HG03575 (cell line): ENCODE results near the gene ZSCAN10.
"Not testable (repeated sequence)": the region's sequence is repeated elsewhere in the genome, so short reads cannot be mapped to it uniquely, and the experiment has no call there.

Experiments
- ATAC-seq: cut with Tn5 transposase; IDR thresholded peaks from one replicate; pipeline ENCODE4 v1.9.1; 2021; ENCODE audit not compliant: unreplicated experiment, insufficient number of reproducible peaks, low FRiP score; ENCODE audit errors: extremely low read depth

The ZSCAN10 gene

GRCh38 chr16:3054965-3055733, 43.9 kb downstream of the ZSCAN10 start:
- ATAC-seq: no peak

DNA sequence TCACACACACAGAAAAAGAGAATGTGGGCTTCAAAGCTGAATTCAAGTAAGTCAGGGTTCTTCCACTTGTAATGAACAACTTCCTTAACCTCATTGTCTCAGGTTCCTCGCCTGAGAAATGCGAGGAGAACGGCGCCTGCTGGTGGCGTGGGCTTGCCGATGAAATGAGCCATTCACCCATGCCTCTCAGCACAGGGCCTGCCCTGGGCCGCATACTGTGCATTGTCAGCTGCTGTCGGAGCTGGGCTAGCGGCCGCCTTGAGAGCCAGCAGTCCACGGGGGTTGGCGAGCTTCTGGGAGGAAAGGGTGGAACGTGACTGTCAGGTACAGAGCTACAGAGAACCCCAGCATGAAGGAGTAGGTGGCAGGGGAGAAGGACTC, 45.8 kb downstream of the ZSCAN10 start:
- ATAC-seq: not testable (repeated sequence)

DNA sequence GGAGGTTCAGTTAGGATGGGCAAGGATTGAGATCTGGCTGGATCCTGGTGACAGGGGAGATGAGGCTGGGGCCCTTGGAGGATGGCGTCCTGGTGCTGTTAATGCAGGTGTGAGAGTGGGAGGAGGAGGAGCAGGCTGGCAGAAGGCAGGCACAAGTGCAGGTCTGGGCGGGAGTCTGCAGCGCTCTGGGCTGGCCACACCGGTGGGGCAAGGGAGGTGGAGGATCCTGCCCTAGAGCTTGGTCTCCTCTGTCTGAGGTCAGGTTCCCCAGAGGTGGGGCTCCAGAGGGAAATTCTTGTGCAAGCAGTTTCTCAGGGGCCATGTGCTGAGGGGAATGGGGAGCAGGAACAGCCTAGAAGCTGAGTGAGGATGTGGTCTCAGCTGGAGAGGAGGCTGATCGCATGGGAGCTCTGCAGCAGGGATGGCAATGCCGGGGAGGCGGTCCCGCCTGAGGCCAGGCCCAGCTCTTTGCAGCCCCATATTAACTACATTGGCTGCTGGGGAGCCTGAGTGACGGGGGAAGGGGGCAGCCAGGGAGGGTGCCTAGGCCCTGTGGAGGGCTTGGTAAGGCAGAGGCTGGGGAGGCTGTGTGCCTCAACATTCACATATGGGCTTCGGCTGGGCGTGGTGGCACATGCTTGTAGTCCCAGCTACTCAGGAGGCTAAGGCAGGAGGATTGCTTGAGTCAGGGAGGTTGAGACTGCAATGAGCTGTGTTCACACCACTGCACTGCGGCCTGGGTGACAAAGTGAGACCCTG, 46.3 kb downstream of the ZSCAN10 start:
- ATAC-seq: not testable (repeated sequence)

GRCh38 chr16:3051494-3051893, 47.6 kb downstream of the ZSCAN10 start:
- ATAC-seq: no peak

DNA sequence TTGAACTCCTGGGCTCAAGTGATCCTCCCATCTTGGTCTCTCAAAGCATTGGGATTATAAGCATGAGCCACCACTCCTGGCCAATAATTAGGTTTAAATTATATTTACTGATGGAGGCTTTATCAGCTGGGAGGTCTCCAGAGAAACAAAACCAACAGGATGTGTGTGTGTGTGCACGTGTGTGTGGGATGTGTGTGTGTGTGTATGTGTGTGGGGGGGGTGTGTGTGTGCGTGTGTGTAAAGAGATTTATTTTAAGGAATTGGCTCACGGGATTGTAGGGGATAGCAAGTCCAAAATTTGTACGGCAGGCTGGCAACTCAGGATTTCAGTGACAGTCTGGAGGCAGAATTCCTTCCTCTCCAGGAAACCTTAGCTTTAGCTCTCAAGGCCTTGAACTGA, 48.1 kb downstream of the ZSCAN10 start:
- ATAC-seq: no peak

- ATAC-seq: no peak
Measured at GRCh38 chr16:3050487-3050886, 48.6 kb downstream of the ZSCAN10 start.

DNA sequence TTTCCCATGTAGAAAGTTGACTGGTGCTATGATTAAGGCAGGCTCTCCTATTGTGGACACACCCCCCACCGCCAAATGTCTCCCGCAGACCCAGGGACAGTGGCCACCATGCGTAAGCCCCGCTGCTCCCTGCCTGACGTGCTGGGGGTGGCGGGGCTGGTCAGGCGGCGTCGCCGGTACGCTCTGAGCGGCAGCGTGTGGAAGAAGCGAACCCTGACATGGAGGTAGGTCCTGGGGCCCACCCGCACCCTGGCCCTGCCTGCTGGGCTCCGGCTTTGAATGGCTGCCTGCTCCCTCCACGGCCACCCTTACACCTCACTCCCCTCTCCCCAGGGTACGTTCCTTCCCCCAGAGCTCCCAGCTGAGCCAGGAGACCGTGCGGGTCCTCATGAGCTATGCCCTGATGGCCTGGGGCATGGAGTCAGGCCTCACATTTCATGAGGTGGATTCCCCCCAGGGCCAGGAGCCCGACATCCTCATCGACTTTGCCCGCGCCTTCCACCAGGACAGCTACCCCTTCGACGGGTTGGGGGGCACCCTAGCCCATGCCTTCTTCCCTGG, 49.1 kb downstream of the ZSCAN10 start:
- no peak for ATAC-seq

DNA sequence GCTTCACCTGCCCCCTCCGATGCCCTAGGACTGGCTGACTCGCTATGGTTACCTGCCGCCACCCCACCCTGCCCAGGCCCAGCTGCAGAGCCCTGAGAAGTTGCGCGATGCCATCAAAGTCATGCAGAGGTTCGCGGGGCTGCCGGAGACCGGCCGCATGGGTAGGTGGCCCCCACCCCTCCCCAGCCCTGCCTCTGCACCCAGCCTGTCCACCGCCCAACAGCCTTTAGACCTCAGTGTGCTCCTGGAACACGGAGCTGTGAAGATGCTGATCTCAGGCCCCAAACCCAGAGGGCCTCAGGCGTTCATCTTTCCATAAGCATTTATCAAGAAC, 51.7 kb downstream of the ZSCAN10 start:
- ATAC-seq: no peak

DNA sequence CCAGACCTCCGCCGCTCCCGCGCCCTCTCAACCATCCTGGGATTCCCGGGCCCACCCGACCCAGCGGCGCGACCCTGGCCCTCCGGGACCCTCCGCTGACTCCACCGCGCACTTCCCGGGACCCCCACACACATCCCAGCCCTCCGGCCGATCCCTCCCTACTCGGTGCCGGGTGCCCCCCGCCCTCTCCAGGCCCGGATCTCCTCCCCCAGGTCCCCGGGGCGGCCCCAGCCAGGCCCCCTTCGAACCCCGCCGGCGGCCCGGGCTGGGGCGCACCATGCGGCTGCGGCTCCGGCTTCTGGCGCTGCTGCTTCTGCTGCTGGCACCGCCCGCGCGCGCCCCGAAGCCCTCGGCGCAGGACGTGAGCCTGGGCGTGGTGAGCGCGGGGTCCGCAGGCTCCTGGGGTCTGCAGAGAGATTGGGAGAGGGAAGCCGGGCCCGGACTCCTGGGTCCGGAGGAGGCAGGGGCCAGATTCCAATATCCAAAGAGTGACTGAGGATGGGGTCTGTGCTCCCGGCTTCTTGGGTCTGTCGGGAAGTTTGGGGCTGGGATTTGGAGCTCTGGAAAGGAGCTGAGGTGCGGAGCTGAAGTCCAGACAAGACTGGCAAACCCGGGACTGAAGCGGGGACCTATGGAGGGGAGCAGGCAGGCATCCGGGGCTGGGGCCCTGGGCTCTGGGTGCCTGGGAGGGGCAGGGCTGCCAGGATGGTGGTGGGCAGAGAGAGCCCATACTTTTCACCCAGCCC, 52.3 kb downstream of the ZSCAN10 start:
- ATAC-seq: no peak

DNA sequence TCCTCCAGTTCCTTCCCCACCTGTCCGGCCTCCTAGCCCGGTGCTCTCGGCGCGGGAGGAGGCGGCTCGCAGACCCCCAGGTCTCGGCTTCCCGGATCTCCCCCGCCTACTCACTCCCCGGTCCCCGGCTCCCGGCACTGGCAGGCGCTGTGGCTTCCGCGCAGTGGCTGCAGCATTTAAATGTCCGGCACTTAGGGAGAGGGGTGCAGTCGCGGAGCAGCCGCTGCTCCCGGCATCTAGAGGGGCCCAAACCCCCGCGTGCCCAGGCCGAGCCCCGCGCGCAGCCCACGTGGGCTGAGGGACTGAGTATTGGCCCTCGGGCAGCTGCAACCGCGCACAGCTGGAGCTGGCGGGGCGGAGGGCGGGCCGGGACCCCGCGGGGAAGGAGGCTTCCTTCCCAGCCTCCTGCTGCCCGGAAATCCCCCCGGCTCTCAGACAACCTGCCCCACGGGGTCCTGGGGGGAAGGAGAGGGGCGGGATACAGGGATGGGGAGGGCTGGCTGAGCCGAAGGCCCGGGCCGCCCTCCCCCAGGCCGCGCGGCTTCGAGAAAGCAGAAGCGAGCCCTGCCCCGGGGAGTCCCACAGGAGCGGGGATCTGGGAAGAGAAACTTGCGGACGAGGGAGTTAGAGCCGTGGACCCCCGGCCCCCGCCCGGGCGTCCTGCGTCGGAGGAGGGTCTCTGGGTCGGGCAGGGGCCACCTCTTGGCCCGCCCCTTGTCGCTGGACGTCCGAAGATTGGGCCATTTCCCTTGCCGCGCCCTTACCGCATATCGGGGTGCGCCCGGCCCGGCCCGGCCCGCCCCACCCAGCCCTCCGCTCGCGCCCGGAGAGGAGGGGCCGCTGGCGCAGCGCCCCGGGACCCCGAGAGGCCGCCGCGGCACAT, 53.1 kb downstream of the ZSCAN10 start, which contains the start of gene MMP25:
Gene MMP25 (plus strand): TSS at position 804 of the 883 bp plus-strand sequence. CDS start 357 bp downstream, outside the sequence.
- ATAC-seq: no peak

- ATAC-seq: no peak
Measured at GRCh38 chr16:3044708-3045107, 54.4 kb downstream of the ZSCAN10 start.

DNA sequence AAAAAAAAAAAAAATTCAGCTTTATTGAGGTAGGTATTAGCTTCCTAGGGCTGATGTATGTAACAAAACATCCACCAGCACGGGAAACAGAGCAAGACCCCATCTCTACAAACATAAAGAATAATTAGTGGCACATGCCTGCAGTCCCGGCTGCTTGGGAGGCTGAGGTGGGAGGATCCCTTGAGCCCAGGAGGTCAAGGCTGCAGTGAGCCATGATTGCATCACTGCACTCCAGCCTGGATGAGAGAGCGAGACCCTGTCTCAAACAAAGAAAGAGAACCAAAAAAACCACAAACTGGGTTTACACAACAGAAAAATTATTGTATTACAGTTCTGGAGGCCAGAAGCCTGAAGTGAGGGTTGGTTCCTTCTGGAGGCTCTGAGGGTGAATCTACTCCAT, 56.7 kb downstream of the ZSCAN10 start:
- no peak for ATAC-seq

GRCh38 chr16:3038896-3039295, 60.2 kb downstream of the ZSCAN10 start:
- ATAC-seq: no peak
